Upper lobe of right lung (tissue), 1 donor: ENCODE data around the gene SLC9A9. TPM values are rescaled to one million over a fixed set of nuclear protein-coding genes. Genes with fewer than 3 reads are reported as not detected.

ENCODE experiments used
- ATAC-seq: fragments of 200-7000 bp; cut with Tn5 transposase; one replicate; pipeline ENCODE4 v1.9.1; 2020; ENCODE audit warnings: mild to moderate bottlenecking, moderate library complexity
- DNase-seq: peaks from one replicate; pipeline ENCODE4 v3.0.0-alpha.2; 2020
- H3K27ac ChIP-seq: fragments of 200-600 bp; one replicate; pipeline ENCODE4 v1.8.0; 2022
- H3K27me3 ChIP-seq: fragments of 200-600 bp; one replicate; pipeline ENCODE4 v1.8.0; 2022; ENCODE audit warnings: mild to moderate bottlenecking
- H3K36me3 ChIP-seq: fragments of 200-600 bp; one replicate; pipeline ENCODE4 v1.8.0; 2022
- H3K4me1 ChIP-seq: fragments of 200-600 bp; one replicate; pipeline ENCODE4 v1.8.0; 2022
- H3K4me3 ChIP-seq: fragments of 200-600 bp; one replicate; pipeline ENCODE4 v1.8.0; 2022; ENCODE audit warnings: mild to moderate bottlenecking
- H3K9me3 ChIP-seq: fragments of 200-600 bp; one replicate; pipeline ENCODE4 v1.8.0; 2022
- CTCF ChIP-seq: fragments of 200-600 bp; IDR thresholded peaks from one replicate; pipeline ENCODE4 v1.8.0; 2022; ENCODE audit warnings: antibody characterized with exemption
- intact Hi-C: fragments of 100-400 bp; cut with DNase I; formaldehyde crosslinking; loops from one replicate; pipeline ENCODE4 v1.11.0; 2022
- total RNA-seq: library from RNA; stranded (reverse); fragmentation: NEBNext Ultra II Directional; extraction: Animal tissue kit (Norgen Biotek cat#: 25700); gene quantifications from one replicate; pipeline ENCODE4 v1.2.1, GENCODE V29; 2021
- donor health status: DM: no; HTN: yes; CAD: no; lungs with severe emphysema.

SLC9A9 gene
- total RNA-seq, 1 donor from 2014 or later: 13.3 TPM

- DNase-seq (no peak), ATAC-seq (no peak)
- H3K4me3 ChIP-seq: no peak overlapping the region
- no peaks in the 10 kb centered on the region for H3K36me3 ChIP-seq
- no peaks in the 10 kb centered on the region for H3K9me3 ChIP-seq
- H3K27ac ChIP-seq: no peak overlapping the region
- H3K27me3 ChIP-seq: no peaks in the 10 kb centered on the region
- no peaks in the 10 kb centered on the region for H3K4me1 ChIP-seq
- intact Hi-C loops: no loop called here
- no peak for TF ChIP-seq CTCF
Observed at GRCh38 chr3:143339451-143339850, 508.8 kb downstream of the SLC9A9 start.

GRCh38 chr3:143337387-143337786 is 510.9 kb downstream of the SLC9A9 start:
- intact Hi-C loops: no loop called here
- no peaks in the 10 kb centered on the region for H3K9me3 ChIP-seq
- no peak overlapping the region for H3K27ac ChIP-seq
- H3K4me1 ChIP-seq: no peaks in the 10 kb centered on the region
- no peaks in the 10 kb centered on the region for H3K27me3 ChIP-seq
- no peak overlapping the region for H3K4me3 ChIP-seq
- TF ChIP-seq CTCF: no peak
- H3K36me3 ChIP-seq: no peaks in the 10 kb centered on the region
- DNase-seq: no peak
- ATAC-seq: no peak

GRCh38 chr3:143334231-143334630 is 514.0 kb downstream of the SLC9A9 start:
- DNase-seq (no peak), ATAC-seq (no peak)
- H3K4me1 ChIP-seq: no peaks in the 10 kb centered on the region
- H3K27ac ChIP-seq: no peak overlapping the region
- no peak overlapping the region for H3K4me3 ChIP-seq
- H3K27me3 ChIP-seq: no peaks in the 10 kb centered on the region
- H3K9me3 ChIP-seq: no peaks in the 10 kb centered on the region
- TF ChIP-seq CTCF: no peak
- H3K36me3 ChIP-seq: no peaks in the 10 kb centered on the region
- intact Hi-C loops: no loop called here

- H3K4me3 ChIP-seq: no peak overlapping the region
- ATAC-seq (no peak), DNase-seq (no peak)
- H3K36me3 ChIP-seq: no peaks in the 10 kb centered on the region
- no peak overlapping the region for H3K27ac ChIP-seq
- H3K27me3 ChIP-seq: no peaks in the 10 kb centered on the region
- H3K9me3 ChIP-seq: no peaks in the 10 kb centered on the region
- TF ChIP-seq CTCF: no peak
- intact Hi-C loops: no loop called here
- no peaks in the 10 kb centered on the region for H3K4me1 ChIP-seq
Observed at GRCh38 chr3:143333367-143333766, 514.9 kb downstream of the SLC9A9 start.

- intact Hi-C loops: no loop called here
- Histone ChIP-seq H3K27me3 (no peaks in the 10 kb centered on the region), H3K9me3 (no peaks in the 10 kb centered on the region), H3K27ac (no peak overlapping the region), H3K36me3 (no peaks in the 10 kb centered on the region), H3K4me3 (no peak overlapping the region), H3K4me1 (peaks cover 6% of the 10 kb centered on the region)
- ATAC-seq (no peak), DNase-seq (no peak)
- no peak for TF ChIP-seq CTCF
Observed at GRCh38 chr3:143332026-143332425, 516.2 kb downstream of the SLC9A9 start.

- no peaks in the 10 kb centered on the region for H3K9me3 ChIP-seq
- no peaks in the 10 kb centered on the region for H3K27me3 ChIP-seq
- TF ChIP-seq CTCF: no peak
- H3K4me3 ChIP-seq: no peak overlapping the region
- peaks cover 6% of the 10 kb centered on the region for H3K4me1 ChIP-seq
- intact Hi-C loops: no loop called here
- no peak for ATAC-seq
- DNase-seq: no peak
- H3K36me3 ChIP-seq: no peaks in the 10 kb centered on the region
- H3K27ac ChIP-seq: no peak overlapping the region
Observed at GRCh38 chr3:143331350-143331749, 516.9 kb downstream of the SLC9A9 start.
